HepG2 (cell line): ENCODE results near the gene RNF17. TPM values are rescaled to one million over a fixed set of nuclear protein-coding genes. Genes with fewer than 3 reads are reported as not detected.
A peak's percentile ranks its signal among the peaks of the same experiment; 100 is the strongest.

Experiments used
- ATAC-seq: fragments of 200-7000 bp; cut with Tn5 transposase; 3 replicates; pipeline ENCODE4 v1.9.1; 2020; ENCODE audit warnings: mild to moderate bottlenecking, moderate library complexity
- BruUV-seq: library from RNA; stranded (reverse); fragments of 400-500 nt; replicated peaks from 2 replicates; lab custom pipeline; 2021; lab: Mats Ljungman, UMichigan
- CTCF ChIA-PET: fragments of 300-600 bp; formaldehyde crosslinking; extraction: SDS; loops from one replicate; lab custom pipeline; 2021; ENCODE audit warnings: low total read pairs, inconsistent platforms, low intra/inter-chr PET ratio; lab: Yijun Ruan, JAX
- POLR2A ChIA-PET: fragments of 350-600 bp; sonication (Branson Sonifier 250); formaldehyde crosslinking; loops from one replicate; lab custom pipeline; 2020; ENCODE audit warnings: antibody characterized with exemption, inconsistent platforms; lab: Yijun Ruan, JAX
- DNase-seq: peaks from one replicate; pipeline ENCODE4 v3.0.0-alpha.2; 2015; ENCODE audit warnings: low spot score
- FAIRE-seq: peaks from 3 replicates; lab custom pipeline; 2011; peaks lifted over from hg19 to GRCh38; lab: Jason Lieb, UNC
- H2AFZ ChIP-seq: one replicate; pipeline ENCODE4 v1.6.1; 2011; ENCODE audit warnings: low read length, inconsistent platforms
- H3K27ac ChIP-seq: fragments of 300-600 bp; 3 replicates; pipeline ENCODE4 v1.8.0; 2011; ENCODE audit warnings: mixed run types, mild to moderate bottlenecking, mixed read lengths, low read length, inconsistent platforms; ENCODE audit not compliant: insufficient read depth; ENCODE audit errors: extremely low read length
- H3K27me3 ChIP-seq, 2 experiments: fragments of 200-600 bp in 1 of 2; 2 replicates in 1 of 2; 3 replicates in 1 of 2; pipeline versions ENCODE4 v1.6.0 to v1.8.0; 2011; ENCODE audit warnings: low read length in 2 of 2, mild to moderate bottlenecking in 2 of 2, moderate library complexity in 2 of 2, inconsistent platforms in 1 of 2; ENCODE audit not compliant: insufficient read depth in 2 of 2, control insufficient read depth in 1 of 2
- H3K36me3 ChIP-seq, 2 experiments: fragments of 200-600 bp in 1 of 2; replicated peaks in 1 of 2; 2 replicates in 1 of 2; 3 replicates in 1 of 2; pipeline versions ENCODE4 v1.5.1 to v1.8.0; 2011; ENCODE audit warnings: low read length in 2 of 2, inconsistent platforms in 1 of 2; ENCODE audit not compliant: insufficient read depth in 2 of 2, control insufficient read depth in 1 of 2
- H3K4me1 ChIP-seq: 2 replicates; pipeline ENCODE4 v1.5.1; 2012; ENCODE audit warnings: low read length, inconsistent platforms; ENCODE audit not compliant: insufficient read depth
- H3K4me2 ChIP-seq: 2 replicates; pipeline ENCODE4 v1.6.0; 2011; ENCODE audit warnings: low read depth, low read length, inconsistent platforms
- H3K4me3 ChIP-seq, 3 experiments: fragments of 200-600 bp in 1 of 3; sonication (generic), shearing (Covaris generic) in 1 of 3; replicated peaks in 1 of 3; 2 replicates each; pipeline ENCODE4 v1.5.1; 2011 to 2016; ENCODE audit warnings: low read length in 3 of 3, inconsistent platforms in 2 of 3, low read depth in 2 of 3, mild to moderate bottlenecking in 2 of 3, control low read depth in 1 of 3, mixed read lengths in 1 of 3; ENCODE audit not compliant: insufficient read depth in 1 of 3
- H3K79me2 ChIP-seq: one replicate; pipeline ENCODE4 v1.6.1; 2011; ENCODE audit warnings: low read length, inconsistent platforms; ENCODE audit not compliant: insufficient read depth
- H3K9ac ChIP-seq: 2 replicates; pipeline ENCODE4 v1.6.0; 2011; ENCODE audit warnings: mild to moderate bottlenecking, low read depth, low read length, inconsistent platforms; ENCODE audit not compliant: insufficient read depth
- H3K9me3 ChIP-seq: 2 replicates; pipeline ENCODE4 v1.5.1; 2012; ENCODE audit warnings: mild to moderate bottlenecking, low read length
- H4K20me1 ChIP-seq: 2 replicates; pipeline ENCODE4 v1.6.0; 2011; ENCODE audit warnings: inconsistent platforms, mild to moderate bottlenecking, low read length, moderate library complexity; ENCODE audit not compliant: insufficient read depth
- FOXP1 ChIP-seq, 2 experiments: fragments of 450-650 bp in 1 of 2; IDR thresholded peaks; 2 replicates each; pipeline ENCODE4 v1.6.1; 2017 to 2018; ENCODE audit warnings: antibody characterized with exemption in 1 of 2
- KDM5A ChIP-seq: fragments of 200-600 bp; sonication (generic); IDR thresholded peaks from 2 replicates; pipeline ENCODE4 v1.7.0; 2018; ENCODE audit warnings: antibody characterized with exemption, mild to moderate bottlenecking, low read length, borderline replicate concordance
- MATR3 ChIP-seq: sonication (generic); formaldehyde crosslinking; IDR thresholded peaks from 2 replicates; pipeline ENCODE4 v1.4.0; 2020; ENCODE audit warnings: missing genetic modification reagents
- NR2F2 ChIP-seq: IDR thresholded peaks from 2 replicates; pipeline ENCODE4 v1.6.1; 2012; ENCODE audit warnings: low read depth, inconsistent platforms, borderline replicate concordance
- RBM22 ChIP-seq: fragments of 200-400 bp; formaldehyde crosslinking; optimal IDR thresholded peaks from 2 replicates; pipeline ENCODE3; 2017; ENCODE audit warnings: mild to moderate bottlenecking, low read length, moderate library complexity
- REXO4 ChIP-seq: sonication (generic); formaldehyde crosslinking; IDR thresholded peaks from 2 replicates; pipeline ENCODE4 v1.8.0; 2022; ENCODE audit warnings: missing genetic modification reagents, mild to moderate bottlenecking, borderline replicate concordance
- SKI ChIP-seq: fragments of 450-650 bp; IDR thresholded peaks from one replicate; pipeline ENCODE4 v1.6.1; 2018; ENCODE audit warnings: mild to moderate bottlenecking; ENCODE audit not compliant: partially characterized antibody
- SOX13 ChIP-seq, 3 experiments: fragments of 450-650 bp in 1 of 3; sonication (generic) in 1 of 3; formaldehyde crosslinking in 1 of 3; IDR thresholded peaks in 2 of 3; conservative IDR thresholded peaks in 1 of 3; 2 replicates each; pipeline versions ENCODE4 v1.5.0 to v1.6.1; 2016 to 2020; ENCODE audit warnings: antibody characterized with exemption in 1 of 3, mild to moderate bottlenecking in 1 of 3, missing compliant biosample characterization in 1 of 3, missing genetic modification reagents in 1 of 3, moderate library complexity in 1 of 3
- TP53 ChIP-seq: sonication (generic); formaldehyde crosslinking; conservative IDR thresholded peaks from 2 replicates; pipeline ENCODE4 v1.4.0; 2020; ENCODE audit warnings: missing genetic modification reagents
- ZBTB21 ChIP-seq: sonication (generic); formaldehyde crosslinking; IDR thresholded peaks from 2 replicates; pipeline ENCODE4 v1.4.0; 2020; ENCODE audit warnings: missing genetic modification reagents
- ZC3H4 ChIP-seq: sonication (generic); formaldehyde crosslinking; IDR thresholded peaks from 2 replicates; pipeline ENCODE4 v1.4.0; 2020; ENCODE audit warnings: missing genetic modification reagents, borderline replicate concordance
- ZNF33B ChIP-seq: sonication (generic); formaldehyde crosslinking; IDR thresholded peaks from 2 replicates; pipeline ENCODE4 v1.5.1; 2020; ENCODE audit warnings: mild to moderate bottlenecking, missing genetic modification reagents
- ZNF460 ChIP-seq: sonication (generic); formaldehyde crosslinking; IDR thresholded peaks from 2 replicates; pipeline ENCODE4 v1.5.1; 2020; ENCODE audit warnings: missing genetic modification reagents, mild to moderate bottlenecking, borderline replicate concordance
- ZNF83 ChIP-seq: sonication (generic); formaldehyde crosslinking; IDR thresholded peaks from 2 replicates; pipeline ENCODE4 v1.4.0; 2020; ENCODE audit warnings: missing genetic modification reagents, mild to moderate bottlenecking, borderline replicate concordance
- in situ Hi-C: cut with HindIII; loops from 2 replicates; pipeline ENCODE4 v1.10.0; 2017; ENCODE audit warnings: low pct_unique_long_range_greater_than_20kb; ENCODE audit not compliant: extremely low pct_ligation_motif_present
- intact Hi-C: fragments of 100-400 bp; cut with micrococcal nuclease; formaldehyde crosslinking; loops from one replicate; pipeline ENCODE4 v1.10.0; 2022; ENCODE audit not compliant: unreplicated experiment
- polyA plus RNA-seq, 8 experiments: library from polyadenylated mRNA; depleted of rRNA in 3 of 8; stranded (reverse) in 7 of 8; unstranded in 1 of 8; fragments of >200 nt; fragmentation: Illumina TruSeq in 4 of 8; extraction: Trizol in 4 of 8; gene quantifications; 2 replicates each; pipeline versions ENCODE4 v1.2.1 to v1.2.3, GENCODE V29; 2011 to 2016; ENCODE audit warnings: low read depth in 4 of 8, missing spikeins in 1 of 8, mixed read lengths in 1 of 8; ENCODE audit not compliant: insufficient read depth in 1 of 8
- total RNA-seq, 5 experiments: library from RNA; depleted of rRNA; stranded (reverse); fragments of >200 nt; fragmentation: Illumina TruSeq; extraction: Trizol; gene quantifications; 2 replicates each; pipeline ENCODE4 v1.2.3, GENCODE V29; 2016; ENCODE audit warnings: low read depth in 1 of 5
- TF ChIP-seq, protein P1 (sequence below): sonication (generic); formaldehyde crosslinking; conservative IDR thresholded peaks from 2 replicates; pipeline ENCODE4 v1.4.0; 2020; ENCODE audit warnings: missing genetic modification reagents

RNF17 gene
- total and polyA plus RNA-seq, 2 of the 13 experiments (the other 11 are each of a cell fraction or from before 2014, with no cell fraction given) = not detected

DNA sequence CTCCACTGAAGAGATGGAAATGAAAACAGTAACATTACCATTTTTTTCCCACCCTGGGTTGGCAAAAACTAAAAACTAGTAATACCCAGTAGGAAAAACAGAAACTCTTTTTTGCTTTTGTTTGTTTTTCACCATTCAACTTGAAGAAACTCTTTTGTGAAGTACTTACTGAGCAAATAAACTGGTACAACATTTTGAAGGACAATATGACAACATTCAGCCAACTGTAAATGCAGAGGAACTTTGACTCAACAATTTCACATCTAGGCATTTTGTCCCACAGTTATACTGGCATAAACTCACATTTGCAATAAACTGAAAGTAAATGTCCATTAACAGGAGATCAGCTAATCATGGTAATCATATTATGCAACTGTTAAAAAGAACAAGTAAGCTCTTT is 152.5 kb downstream of the RNF17 start:
- Histone ChIP-seq H3K4me3 (no peak overlapping the region), H4K20me1 (no peaks in the 10 kb centered on the region), H3K79me2 (peaks cover 55% of the 10 kb centered on the region), H3K9ac (no peak overlapping the region), H3K36me3 (peaks cover 1 to 9% of the 10 kb centered on the region in 2 experiments; a peak in 3 of 5 replicates), H3K4me1 (peaks cover 18% of the 10 kb centered on the region), H3K4me2 (peak overlapping the region; percentile 25), H3K27ac (no peak overlapping the region), H2AFZ (no peak overlapping the region), H3K9me3 (no peaks in the 10 kb centered on the region), H3K27me3 (no peaks in the 10 kb centered on the region)
- ChIA-PET POLR2A (no interaction called here), CTCF (no interaction called here)
- intact Hi-C loops = no loop called here
- no peak for ATAC-seq
- TF ChIP-seq KDM5A (no peak), RBM22 (no peak), FOXP1 (IDR thresholded peaks at IDR 0.05) (no peak), FOXP1 (CRISPR knock-in tag; IDR thresholded peaks at IDR 0.05) (0 out of 2 replicates have a peak, but pooled peaks have one; percentile 20), TP53 (CRISPR knock-in tag) (no peak), MATR3 (CRISPR knock-in tag) (no peak), NR2F2 (no peak), ZBTB21 (CRISPR knock-in tag) (no peak), SKI (no peak), REXO4 (CRISPR knock-in tag) (no peak), ZNF83 (CRISPR knock-in tag) (no peak), ZNF33B (CRISPR knock-in tag) (no peak), ZC3H4 (CRISPR knock-in tag) (no peak), ZNF460 (CRISPR knock-in tag) (no peak), SOX13 (IDR thresholded peaks at IDR 0.05) (no peak), SOX13 (CRISPR knock-in tag; conservative IDR thresholded peaks at IDR 0.05 in 1 of 2, IDR thresholded peaks at IDR 0.05 in 1 of 2) (0 out of 4 replicates have a peak, but pooled peaks of 1 of the 2 experiments have one; percentile 15)
- TF ChIP-seq, protein P1, sequence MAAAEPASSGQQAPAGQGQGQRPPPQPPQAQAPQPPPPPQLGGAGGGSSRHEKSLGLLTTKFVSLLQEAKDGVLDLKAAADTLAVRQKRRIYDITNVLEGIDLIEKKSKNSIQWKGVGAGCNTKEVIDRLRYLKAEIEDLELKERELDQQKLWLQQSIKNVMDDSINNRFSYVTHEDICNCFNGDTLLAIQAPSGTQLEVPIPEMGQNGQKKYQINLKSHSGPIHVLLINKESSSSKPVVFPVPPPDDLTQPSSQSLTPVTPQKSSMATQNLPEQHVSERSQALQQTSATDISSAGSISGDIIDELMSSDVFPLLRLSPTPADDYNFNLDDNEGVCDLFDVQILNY = no peak
- no peak for FAIRE-seq
- no peak for DNase-seq
- in situ Hi-C loops = no loop called here
- BruUV-seq = no TSS peak
